GM21381 (cell line): Measurements from ENCODE around the gene BACE2.

ENCODE experiments used
- ATAC-seq: cut with Tn5 transposase; IDR thresholded peaks from one replicate; pipeline ENCODE4 v1.9.1; 2021; ENCODE audit warnings: mild to moderate bottlenecking, moderate library complexity; ENCODE audit not compliant: unreplicated experiment

BACE2 gene

DNA sequence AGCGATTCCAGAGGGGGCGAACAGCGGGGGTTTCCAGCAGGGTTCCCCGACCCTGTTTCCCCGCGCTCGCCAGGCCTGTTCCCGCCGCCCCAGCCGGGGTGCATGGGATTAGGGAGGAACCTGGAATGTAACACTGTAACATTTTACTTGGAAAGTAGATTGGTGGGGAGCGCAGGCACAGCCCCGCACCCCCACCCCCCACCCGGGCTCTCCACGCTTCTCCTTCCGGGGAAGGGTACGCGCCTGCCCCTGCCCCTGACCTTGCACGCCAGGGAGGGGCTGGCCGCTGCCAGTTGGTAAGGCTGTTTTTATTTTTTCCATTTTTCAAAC is 149.1 kb downstream of the BACE2 start:
- ATAC-seq = no peak

DNA sequence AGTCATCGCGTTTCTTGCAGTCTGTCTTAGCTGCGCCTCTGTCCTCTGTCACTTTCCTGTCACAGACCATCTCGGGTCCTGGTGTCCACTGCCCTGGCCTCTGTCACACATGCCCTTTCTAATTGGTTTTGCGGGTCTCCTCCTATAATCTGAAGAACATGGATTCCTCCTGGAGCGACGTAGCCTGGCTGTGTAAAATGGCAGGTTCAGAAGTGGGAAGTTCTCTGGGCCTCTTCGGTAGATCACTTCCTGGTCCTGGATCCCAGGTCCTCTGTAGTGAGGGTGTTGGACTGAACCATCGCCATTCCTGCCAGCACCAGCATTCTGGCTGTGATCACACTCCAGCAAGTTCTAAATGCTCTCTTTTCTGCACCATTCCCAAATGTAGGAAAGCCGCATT is 149.5 kb downstream of the BACE2 start:
- ATAC-seq = no peak

DNA sequence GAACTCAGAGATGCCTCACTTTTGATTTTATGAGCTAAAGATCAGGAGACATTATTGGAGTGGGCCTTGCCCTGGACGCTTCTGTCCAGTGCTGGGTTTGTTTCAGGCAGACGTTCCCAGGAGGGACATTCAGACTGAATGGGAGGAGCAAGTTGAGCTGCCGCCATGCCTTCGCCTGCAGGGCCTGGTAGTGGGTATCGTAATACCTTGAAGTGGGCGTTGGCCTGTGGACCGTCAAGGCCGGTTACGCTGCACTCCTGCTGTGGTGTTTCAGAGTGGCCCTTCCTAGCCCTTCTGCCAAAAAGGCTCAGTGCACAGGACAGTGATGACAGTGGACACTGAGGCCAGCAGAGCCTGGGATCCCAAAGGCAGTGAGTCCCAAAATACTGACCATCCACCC is 150.3 kb downstream of the BACE2 start:
- ATAC-seq = no peak

DNA sequence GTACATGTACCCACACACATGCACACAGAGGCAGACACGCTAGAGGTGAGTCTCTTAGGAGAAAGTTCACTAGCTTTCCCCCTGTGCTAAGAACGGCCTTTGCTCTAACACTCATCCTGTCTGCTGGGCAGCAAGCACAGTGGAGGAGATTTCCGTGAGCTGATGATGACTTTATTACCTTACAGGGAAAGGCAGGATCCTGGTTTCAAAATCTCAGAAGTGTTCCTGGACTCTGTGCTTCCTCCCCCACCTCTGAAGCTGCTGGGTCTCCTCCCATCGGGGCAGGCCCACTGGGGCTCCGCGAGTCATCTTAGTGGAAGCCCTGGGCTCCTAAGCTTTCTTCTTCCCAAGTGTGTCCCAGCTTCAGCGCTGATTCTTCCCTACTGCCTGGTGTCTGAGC is 151.3 kb downstream of the BACE2 start:
- no peak for ATAC-seq

DNA sequence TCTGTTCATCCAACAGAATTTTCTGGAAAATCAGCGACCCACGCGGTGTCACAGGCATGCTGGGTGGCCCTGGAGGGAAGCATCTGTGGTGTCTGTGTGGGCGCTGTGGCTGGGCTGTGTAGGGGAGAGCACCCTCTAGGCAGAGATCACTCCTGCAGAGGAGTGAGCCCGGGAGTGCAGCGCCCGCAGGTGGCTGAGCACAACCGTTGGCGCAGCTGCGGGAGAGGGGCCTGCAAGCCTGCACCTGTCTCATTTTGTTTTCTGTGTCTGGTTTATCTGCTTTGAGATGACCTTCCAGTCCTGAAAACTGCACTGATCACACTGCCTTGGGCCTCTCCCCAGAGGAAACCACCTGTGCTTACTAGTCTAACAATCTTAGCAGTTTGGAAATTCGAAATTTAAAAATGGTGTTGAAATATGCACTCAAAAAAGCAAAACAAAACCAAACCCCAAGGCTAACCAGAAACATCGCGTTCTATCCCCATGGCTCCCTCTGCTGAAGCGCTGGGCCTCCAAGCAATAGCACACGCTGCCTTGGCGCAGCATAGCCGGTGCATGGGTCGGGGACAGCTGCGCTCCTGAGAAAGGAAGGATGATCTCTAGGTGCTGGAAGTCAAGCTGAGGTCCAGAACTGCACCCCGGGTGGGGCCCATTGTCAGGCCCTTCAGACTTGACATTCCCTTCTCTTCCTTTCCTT is 153.4 kb downstream of the BACE2 start:
- ATAC-seq = no peak

DNA sequence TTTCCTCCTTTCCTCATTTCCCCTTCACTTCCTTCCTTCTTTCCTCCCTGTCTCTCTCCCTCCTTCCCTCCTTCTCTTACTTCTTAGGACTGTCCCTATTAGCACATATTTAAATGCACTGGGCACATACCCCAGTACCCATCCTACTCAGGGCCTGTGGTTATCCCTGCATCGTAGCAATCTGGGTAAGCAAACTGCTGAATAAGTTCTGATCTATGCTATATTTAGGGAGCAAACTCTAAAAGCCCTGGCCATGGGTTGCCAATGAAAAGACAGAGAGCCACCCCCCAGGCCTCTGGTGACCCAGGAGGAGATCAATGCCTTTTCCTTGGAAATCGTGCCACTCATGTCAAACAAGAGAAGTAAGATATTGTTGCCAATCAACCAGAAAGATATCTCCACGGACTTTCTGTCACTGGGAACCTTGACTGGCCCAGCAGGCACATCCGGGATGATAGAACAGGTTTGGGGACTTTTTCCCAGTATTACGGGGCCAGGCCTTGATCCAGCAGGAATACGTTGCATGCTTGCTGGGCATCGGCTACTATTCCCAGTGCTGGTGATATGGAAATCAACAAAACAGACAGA is 154.0 kb downstream of the BACE2 start:
- no peak for ATAC-seq

DNA sequence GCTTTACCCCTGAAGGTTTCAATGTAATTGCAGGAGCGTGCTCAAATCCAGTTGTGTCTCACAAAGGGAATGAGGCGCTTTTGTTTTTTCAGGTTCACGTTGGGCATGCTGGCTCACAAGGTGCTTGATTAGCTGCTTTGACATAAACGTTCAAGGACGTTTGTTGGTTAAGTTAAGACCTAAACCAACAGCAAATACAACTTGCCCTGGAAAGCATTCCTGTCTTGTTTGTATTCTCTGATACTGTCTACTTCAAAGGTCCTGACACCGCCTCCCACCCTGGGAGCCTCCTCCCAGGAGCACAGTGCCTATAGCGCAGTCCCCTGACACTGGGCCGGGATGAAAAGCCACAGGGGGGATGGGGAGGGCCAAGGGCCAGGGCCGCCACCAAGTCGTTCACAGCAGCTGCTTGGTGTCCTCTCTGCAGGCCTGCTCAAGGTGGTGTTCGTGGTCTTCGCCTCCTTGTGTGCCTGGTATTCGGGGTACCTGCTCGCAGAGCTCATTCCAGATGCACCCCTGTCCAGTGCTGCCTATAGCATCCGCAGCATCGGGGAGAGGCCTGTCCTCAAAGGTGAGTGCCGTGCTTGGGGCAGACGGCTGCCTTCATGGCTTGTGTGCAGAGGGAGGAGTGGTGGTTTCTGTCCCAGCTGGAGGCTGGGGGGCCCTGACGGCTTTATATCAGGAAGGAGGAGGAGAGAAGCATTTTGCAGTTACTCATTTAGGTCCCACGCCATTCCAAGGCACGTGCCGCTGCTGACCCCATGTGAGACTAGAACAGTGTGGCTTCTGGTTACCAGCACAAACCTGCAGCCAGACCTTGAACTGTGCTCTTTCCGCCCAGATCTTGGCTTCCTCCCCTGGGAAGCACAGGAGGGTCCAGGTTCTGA is 154.8 kb downstream of the BACE2 start:
- no peak for ATAC-seq

DNA sequence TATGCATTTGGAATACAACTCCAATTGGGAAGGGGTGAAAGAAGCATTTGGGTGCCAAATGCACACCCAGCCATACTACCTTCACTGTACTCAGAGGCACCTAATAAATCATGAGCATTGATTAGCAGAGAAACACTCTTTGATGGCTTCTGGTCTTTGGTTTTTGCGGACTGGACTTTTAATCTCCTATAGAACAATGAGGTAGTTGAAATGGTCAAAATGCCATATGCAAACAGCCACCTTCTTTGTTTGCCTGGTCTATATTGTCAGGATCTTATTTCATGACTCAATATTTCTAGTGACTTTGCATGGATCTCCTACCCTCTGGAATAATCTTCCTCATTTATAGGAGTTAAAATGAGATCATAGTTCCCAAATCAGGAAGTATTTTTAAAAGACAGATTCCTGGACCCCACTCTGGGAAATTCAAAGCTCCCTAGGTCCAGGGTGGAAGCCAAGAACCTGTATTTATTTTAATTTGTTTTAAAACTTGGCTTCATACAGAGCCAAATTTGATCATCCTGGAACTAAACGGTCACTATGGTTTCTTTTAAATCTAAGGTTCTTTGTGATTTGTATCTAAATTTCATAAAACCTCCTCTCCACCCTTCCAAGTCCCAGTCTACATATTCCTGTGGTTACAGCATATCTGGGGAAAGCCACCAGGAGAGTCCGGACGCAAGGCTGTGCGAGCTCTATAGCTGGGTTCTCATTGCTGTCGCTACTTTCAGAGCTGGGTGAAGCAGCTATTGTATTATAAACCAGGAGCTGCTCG is 157.4 kb downstream of the BACE2 start:
- no peak for ATAC-seq

DNA sequence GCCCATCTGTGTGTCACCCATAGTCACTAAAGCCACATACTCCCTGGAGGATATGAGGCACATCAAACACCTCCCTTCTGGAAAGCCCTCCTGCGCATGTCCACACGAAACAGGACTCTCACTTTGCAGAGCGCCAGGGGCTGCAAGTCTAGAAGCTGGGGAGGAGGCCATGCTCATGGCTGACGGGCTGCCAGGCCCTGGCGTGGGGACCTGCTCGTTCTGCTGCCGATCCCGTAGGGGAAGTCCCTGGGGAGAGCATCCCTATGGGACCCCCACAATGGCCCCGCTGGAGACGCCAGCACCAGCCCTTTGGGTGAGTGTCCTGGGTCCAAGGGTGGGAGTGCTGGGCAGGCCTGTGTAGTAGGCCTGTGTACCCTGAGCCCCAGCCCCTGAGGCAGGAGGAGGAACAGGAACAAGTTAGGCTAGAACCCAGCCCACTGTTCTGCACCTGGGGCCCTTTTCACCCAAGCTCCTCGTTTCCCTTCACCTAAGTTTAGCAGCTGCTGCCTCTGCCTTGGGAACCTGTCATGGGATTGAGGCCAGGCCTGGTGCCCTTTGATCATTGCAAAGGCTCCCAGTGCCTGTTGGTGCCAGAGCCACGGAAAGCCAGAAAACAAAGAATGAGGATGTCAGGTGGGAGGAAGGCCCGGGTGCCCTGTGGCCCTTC is 158.6 kb downstream of the BACE2 start:
- no peak for ATAC-seq

DNA sequence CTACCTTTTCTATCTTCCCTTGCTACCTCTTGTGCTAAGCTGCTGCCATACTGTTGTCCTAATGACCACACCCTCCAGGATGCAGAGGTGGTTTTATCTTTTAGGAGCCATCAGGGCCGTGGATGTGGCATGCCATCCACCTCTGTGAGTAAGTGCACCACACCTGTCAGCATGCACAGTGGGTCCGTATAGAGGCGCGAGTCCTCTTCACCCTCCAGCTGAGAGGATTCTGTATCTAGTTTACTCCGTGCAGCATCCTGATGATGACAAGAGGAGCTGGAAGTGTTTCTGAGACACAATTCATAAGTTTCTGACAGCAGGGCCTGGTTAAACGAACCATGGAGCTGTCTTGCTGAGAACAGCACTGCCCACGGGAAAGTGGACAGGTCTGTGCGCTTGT is 159.8 kb downstream of the BACE2 start:
- no peak for ATAC-seq

DNA sequence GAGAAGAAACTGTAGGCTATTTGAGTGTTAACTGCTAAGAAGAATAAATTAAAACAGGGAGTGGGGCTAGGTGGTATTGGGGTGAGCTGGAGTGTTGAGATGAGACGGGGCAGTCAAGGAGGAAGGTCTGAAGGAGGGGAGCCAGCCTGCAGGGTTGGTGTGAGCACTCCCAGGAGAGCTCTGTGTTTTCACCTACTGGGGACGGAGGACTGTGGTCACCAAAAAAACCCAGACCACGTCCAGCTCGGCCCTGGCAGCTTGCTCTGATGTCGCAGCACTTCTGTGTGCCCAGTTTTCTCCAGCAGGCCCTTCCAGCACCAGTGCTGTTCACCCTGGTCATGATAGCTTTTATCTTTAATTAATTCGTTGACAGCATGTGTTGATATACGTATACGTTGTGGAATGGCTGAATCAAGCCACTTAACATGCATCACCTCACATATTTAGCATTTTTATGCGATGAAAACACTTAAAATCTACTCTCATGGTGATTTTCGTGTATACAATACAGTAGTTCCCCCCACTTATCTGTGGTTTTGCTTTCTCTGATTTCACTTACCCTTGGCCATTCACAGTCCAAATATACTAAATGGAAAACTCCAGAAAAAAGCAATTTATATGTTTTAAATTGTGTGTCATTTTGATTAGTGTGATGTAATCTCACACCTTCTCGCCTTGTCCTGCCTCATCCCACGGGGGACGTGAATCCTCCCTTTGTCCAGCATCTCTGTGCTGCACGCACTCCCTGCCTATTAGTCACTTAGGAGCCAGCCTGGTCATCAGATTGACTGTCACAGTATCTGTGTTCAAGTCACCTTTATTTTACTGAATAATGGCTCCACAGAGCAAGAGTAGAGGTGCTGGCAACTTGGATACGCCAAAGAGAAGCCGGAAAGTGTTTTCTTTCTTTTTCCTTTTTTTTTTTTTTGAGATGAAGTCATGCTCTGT is 161.0 kb downstream of the BACE2 start:
- no peak for ATAC-seq
